GM19452 (cell line): ENCODE measurements around the gene STARD10.

Experiments used
- ATAC-seq: cut with Tn5 transposase; IDR thresholded peaks from one replicate; pipeline ENCODE4 v1.9.1; 2021; ENCODE audit not compliant: unreplicated experiment

Gene STARD10

GRCh38 chr11:72767203-72768062, 26.4 kb downstream of the STARD10 start:
- no peak for ATAC-seq

- no peak for ATAC-seq
Observed at GRCh38 chr11:72766152-72766902, 27.5 kb downstream of the STARD10 start.

- no peak for ATAC-seq
Observed at GRCh38 chr11:72764503-72764902, 29.3 kb downstream of the STARD10 start.

- no peak for ATAC-seq
Observed at GRCh38 chr11:72763823-72764222, 30.0 kb downstream of the STARD10 start.

GRCh38 chr11:72762641-72763304, 31.1 kb downstream of the STARD10 start:
- no peak for ATAC-seq

DNA sequence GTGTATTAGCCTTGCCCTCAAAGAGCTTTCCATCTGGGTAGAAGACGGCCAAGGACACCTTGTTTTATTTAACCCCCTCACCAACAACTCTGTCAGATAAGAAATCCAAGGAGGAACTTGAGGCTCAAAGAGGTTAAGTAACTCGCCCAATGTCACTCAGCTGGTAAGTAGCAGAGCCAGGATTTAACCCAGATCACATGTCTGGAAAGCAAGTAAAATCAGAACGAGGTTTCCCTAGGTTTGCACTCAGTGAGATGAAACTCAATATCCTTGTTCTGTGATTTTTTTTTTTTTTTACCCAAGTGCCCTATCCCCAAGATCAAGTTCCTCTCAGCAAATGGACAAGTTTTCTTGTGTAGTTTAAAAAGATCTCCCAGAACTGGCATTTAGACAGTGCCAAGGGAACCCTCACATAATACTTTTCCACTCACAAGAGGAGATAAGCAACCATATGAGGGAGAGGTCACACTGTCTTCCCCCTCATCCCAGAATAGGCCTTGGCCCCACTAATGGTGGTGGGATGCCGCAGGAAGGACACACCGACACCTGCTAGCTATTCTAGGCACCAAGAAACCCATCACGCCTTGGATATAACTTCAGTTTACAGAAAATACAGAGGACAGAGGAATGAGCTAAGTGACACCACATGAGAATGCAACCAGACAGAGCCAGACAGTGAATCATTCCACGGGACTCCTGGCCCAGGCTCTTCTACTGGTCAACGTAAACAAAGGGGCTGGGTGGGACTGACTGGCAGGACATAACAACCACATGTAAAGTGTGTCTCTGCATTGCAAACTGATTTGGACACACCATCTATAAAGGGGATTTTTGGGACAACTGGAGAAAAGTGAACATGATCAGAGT, 33.1 kb downstream of the STARD10 start:
- ATAC-seq, result no peak

DNA sequence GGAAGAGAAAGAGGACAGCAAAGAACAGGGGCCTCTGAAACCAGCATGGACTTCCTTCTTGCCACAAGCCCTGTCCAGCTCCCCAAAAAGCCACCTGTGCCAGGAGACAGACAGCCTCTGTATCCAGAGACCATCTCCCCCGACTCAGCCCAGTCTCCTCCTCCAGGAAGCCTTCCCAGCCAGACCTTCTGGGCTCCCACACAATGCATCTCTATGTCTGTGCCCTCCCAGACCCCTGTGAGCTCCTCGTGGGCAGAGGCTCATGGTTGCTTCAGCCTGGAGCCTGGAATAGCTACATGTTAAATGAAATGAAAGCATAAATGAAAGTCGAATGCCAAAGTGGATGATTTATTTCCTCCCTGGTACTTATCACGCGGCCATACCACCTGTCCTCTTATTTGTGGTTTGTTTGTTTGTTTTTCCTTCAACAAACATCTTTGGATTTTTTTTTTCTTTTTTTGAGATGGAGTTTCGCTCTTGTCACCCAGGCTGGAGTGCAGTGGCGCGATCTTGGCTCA, 34.3 kb downstream of the STARD10 start:
- no peak for ATAC-seq

DNA sequence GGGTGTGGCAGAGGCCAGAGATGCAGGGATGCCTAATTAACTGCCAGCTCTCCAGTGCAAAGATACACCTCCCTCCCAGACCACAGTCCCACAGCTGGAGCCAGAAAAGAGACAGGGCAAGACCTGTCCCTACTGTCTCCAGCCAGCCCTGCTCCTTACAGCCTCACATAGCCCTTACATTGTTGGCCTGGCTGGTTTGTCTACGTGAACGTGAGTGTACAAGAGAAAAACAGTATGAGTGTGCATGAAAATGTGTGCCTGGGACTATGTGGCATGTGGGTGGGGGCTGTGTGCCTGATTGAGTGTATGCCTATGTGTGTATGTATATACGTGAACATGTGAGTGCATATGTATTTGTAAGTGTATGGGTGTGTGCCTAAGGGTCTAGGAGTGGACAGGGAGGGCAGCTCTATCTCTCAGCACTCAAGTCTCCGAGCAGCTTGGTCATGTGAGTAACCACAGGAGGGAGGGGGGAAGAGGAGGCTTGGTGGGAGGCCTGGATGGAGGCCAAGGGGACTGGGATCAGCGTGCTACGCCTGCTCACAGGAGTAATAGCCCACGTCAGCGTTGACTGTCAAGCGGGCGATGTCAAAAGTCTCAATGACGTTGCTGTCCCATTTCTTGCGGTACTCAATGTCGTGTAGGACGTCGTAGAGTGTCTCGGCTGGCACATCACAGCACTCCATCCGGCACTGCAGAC, 35.0 kb downstream of the STARD10 start:
- ATAC-seq, result no peak

- ATAC-seq, result no peak
Observed at GRCh38 chr11:72758304-72758689, 35.5 kb downstream of the STARD10 start.

GRCh38 chr11:72755713-72756285, 38.0 kb downstream of the STARD10 start:
- ATAC-seq, result no peak

- no peak for ATAC-seq
Observed at GRCh38 chr11:72754544-72755155, 39.2 kb downstream of the STARD10 start.

DNA sequence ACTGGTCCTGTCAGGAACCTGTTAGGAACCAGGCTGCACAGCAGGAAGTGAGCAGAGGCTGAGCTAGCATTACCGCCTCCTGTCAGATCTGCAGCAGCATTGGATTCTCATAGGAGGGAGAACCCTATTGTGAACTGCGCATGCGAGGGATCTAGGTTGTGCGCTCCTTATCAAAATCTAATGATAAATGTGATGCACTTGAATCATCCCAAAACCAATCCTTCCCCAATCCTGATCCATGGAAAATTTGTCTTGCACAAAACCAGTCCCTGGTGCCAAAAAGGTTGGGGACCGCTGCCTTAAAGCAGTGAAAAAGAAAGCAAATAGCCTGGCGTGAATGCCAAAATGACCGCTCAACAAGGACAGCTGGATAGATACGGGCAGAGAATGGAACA, 39.7 kb downstream of the STARD10 start:
- no peak for ATAC-seq

- no peak for ATAC-seq
Observed at GRCh38 chr11:72753341-72754148, 40.3 kb downstream of the STARD10 start.

DNA sequence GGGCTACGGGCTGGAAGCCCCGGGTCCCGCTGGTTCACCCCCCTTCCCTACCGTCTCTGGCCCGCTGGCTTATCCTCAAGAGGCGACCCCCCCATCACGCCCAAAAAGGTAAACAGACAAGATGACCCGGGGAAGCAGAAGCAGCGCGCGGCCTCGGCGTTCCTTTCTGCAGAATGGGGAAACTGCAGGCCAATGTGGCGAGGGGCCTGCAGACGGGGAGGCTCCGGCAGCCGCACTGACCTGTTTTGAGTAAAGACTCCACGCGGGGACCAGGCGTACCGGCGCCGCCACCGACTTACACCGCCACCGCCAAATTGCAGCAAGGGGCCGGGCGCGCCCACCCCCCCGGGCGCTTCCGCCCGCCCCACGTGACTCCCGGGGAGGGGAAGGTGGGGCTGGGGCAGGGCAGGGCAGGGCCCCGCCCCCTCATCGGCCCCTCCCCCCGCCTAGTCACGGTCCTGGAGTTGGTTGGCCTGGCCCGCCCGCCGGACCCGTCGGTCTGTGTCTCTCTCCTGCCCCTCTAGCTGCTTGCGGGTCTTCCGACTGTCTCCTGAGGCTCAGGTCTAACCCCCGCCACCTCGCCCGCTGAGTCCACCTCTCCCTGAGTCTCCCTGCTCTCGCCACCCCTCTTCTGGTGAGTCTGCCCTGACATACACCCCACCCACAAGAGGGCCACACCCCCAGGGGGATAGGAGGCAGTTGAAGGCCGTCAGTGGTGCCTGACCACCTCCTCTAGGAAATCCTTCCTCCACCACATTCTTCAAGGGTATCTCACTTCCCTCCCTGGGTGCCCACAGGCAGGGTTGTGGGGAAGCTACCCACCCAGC, 41.5 kb downstream of the STARD10 start, which contains the start of gene ARAP1:
ARAP1 (minus strand) TSS at position 321 of the 827 bp plus-strand sequence. CDS start 25,280 bp downstream, outside the sequence.
- peak; percentile 52 for ATAC-seq

- no peak for ATAC-seq
Observed at GRCh38 chr11:72751116-72752087, 42.4 kb downstream of the STARD10 start.

DNA sequence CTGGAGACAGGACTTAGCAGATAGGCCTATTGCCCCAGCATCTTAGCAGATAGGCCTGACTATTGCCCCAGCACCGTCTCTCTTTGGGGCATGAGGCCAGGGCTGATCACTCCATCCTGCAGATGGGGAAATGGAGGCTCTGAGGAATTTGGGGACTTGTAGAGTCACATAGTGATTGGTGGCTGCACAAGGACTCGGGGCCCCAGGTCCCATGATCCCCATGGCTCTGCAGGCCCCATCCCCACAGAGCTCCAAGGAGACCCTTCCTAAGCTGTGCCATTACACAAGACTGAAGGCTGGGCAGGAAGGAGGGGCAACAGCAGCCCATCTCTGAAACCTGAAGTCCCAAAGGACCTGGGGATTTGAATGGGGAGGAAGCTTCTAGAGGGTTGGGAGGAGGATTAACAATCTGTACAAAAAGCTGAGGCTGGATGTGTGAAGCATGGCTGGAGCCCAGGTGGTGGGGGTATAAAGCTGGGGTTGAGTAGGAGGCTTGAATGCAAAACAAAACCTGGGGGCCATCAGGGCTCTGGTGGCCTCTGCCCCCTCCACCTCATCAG, 43.2 kb downstream of the STARD10 start:
- no peak for ATAC-seq
